Measurements from ENCODE around the gene DTNA.

- TF ChIP-seq CTCF (IDR thresholded peaks at IDR 0.05; ENCODE audit: low read length) (no peak), EZH2 (optimal IDR thresholded peaks at IDR 0.05; ENCODE audit: low read depth, low read length) (no peak)
Observed at GRCh38 chr18:34738175-34738894, 28.2 kb downstream of the DTNA start.

All from MM.1S (cell line).